PC-9 (cell line): ENCODE measurements around the gene SESN3. TPM values are rescaled to one million over a fixed set of nuclear protein-coding genes. Genes with fewer than 3 reads are reported as not detected.
"Not testable (repeated sequence)": the region's sequence is repeated elsewhere in the genome, so short reads cannot be mapped to it uniquely, and the experiment has no call there.

Experiments
- BruUV-seq: library from RNA; stranded (reverse); fragments of 400-500 nt; replicated peaks from 2 replicates; lab custom pipeline; 2021; lab: Mats Ljungman, UMichigan
- CTCF ChIA-PET: fragments of 300-600 bp; sonication (Branson Sonifier 250); formaldehyde crosslinking; loops from one replicate; lab custom pipeline; 2022; ENCODE audit warnings: antibody characterized with exemption; lab: Charles Lee
- POLR2A ChIA-PET: fragments of 300-600 bp; sonication (Branson Sonifier 250); formaldehyde crosslinking; loops from one replicate; lab custom pipeline; 2022; ENCODE audit warnings: antibody characterized with exemption; ENCODE audit not compliant: unreplicated experiment; lab: Charles Lee
- DNase-seq, 2 experiments: peaks; one replicate each; pipeline versions ENCODE4 v3.0.0 to v3.0.0-alpha.2; 2015 to 2022; ENCODE audit warnings: mixed read lengths in 1 of 2
- H2AFZ ChIP-seq: fragments of 200-600 bp; sonication (generic); 2 replicates; pipeline ENCODE4 v1.8.1; 2017; ENCODE audit warnings: antibody characterized with exemption
- H3F3A ChIP-seq: fragments of 200-600 bp; sonication (generic); 2 replicates; pipeline ENCODE4 v1.8.1; 2017; ENCODE audit warnings: antibody characterized with exemption, mild to moderate bottlenecking, low read depth; ENCODE audit not compliant: insufficient read depth
- H3K27ac ChIP-seq: fragments of 200-600 bp; sonication (generic); 2 replicates; pipeline ENCODE4 v1.6.1; 2016; ENCODE audit warnings: mixed run types
- H3K27me3 ChIP-seq: fragments of 200-600 bp; sonication (generic); 2 replicates; pipeline ENCODE4 v1.6.1; 2016; ENCODE audit warnings: low read depth, mixed run types; ENCODE audit not compliant: insufficient read depth
- H3K36me3 ChIP-seq: fragments of 200-600 bp; sonication (generic); 2 replicates; pipeline ENCODE4 v1.6.1; 2016; ENCODE audit warnings: low read depth, mixed run types
- H3K4me1 ChIP-seq: fragments of 200-600 bp; sonication (generic); replicated peaks from 2 replicates; pipeline ENCODE4 v1.6.1; 2016; ENCODE audit warnings: mixed run types; ENCODE audit not compliant: insufficient read depth
- H3K4me2 ChIP-seq: fragments of 200-600 bp; sonication (generic); 2 replicates; pipeline ENCODE4 v1.6.1; 2017; ENCODE audit warnings: mixed run types
- H3K4me3 ChIP-seq: fragments of 200-600 bp; sonication (generic); 2 replicates; pipeline ENCODE4 v1.6.1; 2016; ENCODE audit warnings: mixed run types
- H3K79me2 ChIP-seq: fragments of 200-600 bp; sonication (generic); 2 replicates; pipeline ENCODE4 v1.6.1; 2017; ENCODE audit warnings: low read depth, mixed run types
- H3K9me2 ChIP-seq: fragments of 200-600 bp; sonication (generic); 2 replicates; pipeline ENCODE4 v1.8.1; 2017; ENCODE audit warnings: mild to moderate bottlenecking; ENCODE audit not compliant: insufficient read depth
- H3K9me3 ChIP-seq: fragments of 200-600 bp; sonication (generic); 2 replicates; pipeline ENCODE4 v1.8.1; 2016; ENCODE audit warnings: low read depth; ENCODE audit not compliant: insufficient read depth
- H4K20me1 ChIP-seq: fragments of 200-600 bp; sonication (generic); 2 replicates; pipeline ENCODE4 v1.8.1; 2017; ENCODE audit not compliant: insufficient read depth
- CTCF ChIP-seq: fragments of 200-600 bp; sonication (generic); conservative IDR thresholded peaks from 2 replicates; pipeline ENCODE4 v1.6.1; 2017; ENCODE audit warnings: mixed run types, antibody characterized with exemption, mild to moderate bottlenecking, moderate library complexity
- EZH2 ChIP-seq: fragments of 200-600 bp; sonication (generic); IDR thresholded peaks from 2 replicates; pipeline ENCODE4 v1.8.0; 2017; ENCODE audit warnings: antibody characterized with exemption, low read depth
- intact Hi-C: fragments of 100-400 bp; cut with micrococcal nuclease; formaldehyde crosslinking; loops from one replicate; pipeline ENCODE4 v1.10.0; 2022; ENCODE audit not compliant: unreplicated experiment
- total RNA-seq: library from RNA; stranded (reverse); gene quantifications from 2 replicates; pipeline ENCODE4 v1.2.3, GENCODE V29; 2021

SESN3 gene
- total RNA-seq, 1 experiment from 2014 or later: 0.85 TPM

GRCh38 chr11:95228081-95228749, 2.8 kb downstream of the SESN3 start:
- Histone ChIP-seq H3K4me2 (no peak overlapping the region), H3K79me2 (no peaks in the 10 kb centered on the region), H3K4me3 (no peak overlapping the region), H2AFZ (no peak overlapping the region), H3K27me3 (peaks cover 26% of the 10 kb centered on the region; the same call in 1 of the 2 replicates), H3K9me3 (no peaks in the 10 kb centered on the region), H3F3A (no peaks in the 10 kb centered on the region; the same call in none of the 2 replicates), H3K9me2 (no peaks in the 10 kb centered on the region), H3K27ac (no peak overlapping the region), H4K20me1 (no peaks in the 10 kb centered on the region), H3K36me3 (no peaks in the 10 kb centered on the region), H3K4me1 (no peaks in the 10 kb centered on the region; the same call in 1 of the 2 replicates)
- no peak for DNase-seq
- TF ChIP-seq CTCF (no peak), EZH2 (no peak)
- POLR2A ChIA-PET: no interaction called here
- no TSS peak for BruUV-seq
- intact Hi-C loops: no loop called here
- CTCF ChIA-PET: no interaction called here

DNA sequence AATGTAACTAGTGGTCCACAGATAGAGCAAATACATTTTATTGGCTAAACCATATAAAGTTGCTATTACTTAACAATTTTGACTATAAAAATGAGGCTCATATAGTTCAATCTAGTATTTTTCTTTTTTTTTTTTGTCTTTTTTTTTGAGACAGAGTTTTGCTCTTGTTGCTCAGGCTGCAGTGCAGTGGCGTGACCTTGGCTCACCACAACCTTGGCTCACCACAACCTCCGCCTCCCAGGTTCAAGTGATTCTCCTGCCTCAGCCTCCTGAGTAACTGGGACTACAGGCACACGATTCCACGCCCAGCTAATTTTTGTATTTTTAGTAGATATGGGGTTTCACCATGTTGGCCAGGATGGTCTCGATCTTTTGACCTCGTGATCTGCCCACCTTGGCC, 3.9 kb downstream of the SESN3 start:
- H3F3A ChIP-seq, H2AFZ ChIP-seq, H3K36me3 ChIP-seq, DNase-seq, BruUV-seq, H3K9me3 ChIP-seq, H3K4me1 ChIP-seq, H3K79me2 ChIP-seq, intact Hi-C loops, H3K4me3 ChIP-seq, H4K20me1 ChIP-seq, CTCF ChIA-PET, H3K4me2 ChIP-seq, POLR2A ChIA-PET, H3K27ac ChIP-seq, H3K9me2 ChIP-seq: not testable (repeated sequence)
- peaks cover 23% of the 10 kb centered on the region; the same call in 1 of the 2 replicates for H3K27me3 ChIP-seq

DNA sequence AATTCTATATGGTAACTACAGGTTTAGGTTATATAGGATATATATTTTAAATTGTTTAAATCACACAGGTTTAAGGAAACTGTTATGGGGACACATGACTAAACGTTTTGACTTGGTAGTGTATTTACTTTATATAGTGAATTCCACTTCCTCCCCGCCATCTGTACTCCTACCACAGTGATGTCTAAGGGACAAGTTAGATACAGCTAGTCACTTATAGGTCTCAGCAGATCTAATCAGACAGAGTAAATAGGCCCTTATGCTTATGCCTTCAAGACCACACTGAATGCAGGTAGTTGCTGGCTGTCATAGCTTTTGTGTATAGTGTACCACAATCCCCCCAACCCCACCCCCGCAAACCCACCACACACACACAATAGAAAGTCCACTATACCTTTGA, 8.2 kb downstream of the SESN3 start:
- POLR2A ChIA-PET: no interaction called here
- no peak for DNase-seq
- Histone ChIP-seq H3K79me2 (no peaks in the 10 kb centered on the region), H3K27me3 (no peaks in the 10 kb centered on the region), H3K27ac (no peak overlapping the region), H3K36me3 (no peaks in the 10 kb centered on the region), H4K20me1 (no peaks in the 10 kb centered on the region), H3K9me2 (no peaks in the 10 kb centered on the region), H3K4me2 (no peak overlapping the region), H3K9me3 (no peaks in the 10 kb centered on the region), H3K4me3 (no peak overlapping the region), H2AFZ (no peak overlapping the region), H3K4me1 (no peaks in the 10 kb centered on the region), H3F3A (no peaks in the 10 kb centered on the region)
- BruUV-seq: no TSS peak
- TF ChIP-seq CTCF (no peak), EZH2 (no peak)
- intact Hi-C loops: no loop called here
- CTCF ChIA-PET: no interaction called here

GRCh38 chr11:95219599-95219998, 11.4 kb downstream of the SESN3 start:
- Histone ChIP-seq H4K20me1 (no peaks in the 10 kb centered on the region), H3K4me3 (no peak overlapping the region), H2AFZ (no peak overlapping the region), H3F3A (no peaks in the 10 kb centered on the region), H3K9me2 (no peaks in the 10 kb centered on the region), H3K4me1 (no peaks in the 10 kb centered on the region), H3K27ac (no peak overlapping the region), H3K79me2 (no peaks in the 10 kb centered on the region), H3K36me3 (no peaks in the 10 kb centered on the region), H3K4me2 (no peak overlapping the region), H3K27me3 (no peaks in the 10 kb centered on the region), H3K9me3 (no peaks in the 10 kb centered on the region)
- DNase-seq: no peak
- ChIA-PET POLR2A (no interaction called here), CTCF (no interaction called here)
- BruUV-seq: no TSS peak
- TF ChIP-seq CTCF (no peak), EZH2 (no peak)
- intact Hi-C loops: no loop called here
